ENCODE measurements around the gene PLA2G6.

PLA2G6 gene

DNA sequence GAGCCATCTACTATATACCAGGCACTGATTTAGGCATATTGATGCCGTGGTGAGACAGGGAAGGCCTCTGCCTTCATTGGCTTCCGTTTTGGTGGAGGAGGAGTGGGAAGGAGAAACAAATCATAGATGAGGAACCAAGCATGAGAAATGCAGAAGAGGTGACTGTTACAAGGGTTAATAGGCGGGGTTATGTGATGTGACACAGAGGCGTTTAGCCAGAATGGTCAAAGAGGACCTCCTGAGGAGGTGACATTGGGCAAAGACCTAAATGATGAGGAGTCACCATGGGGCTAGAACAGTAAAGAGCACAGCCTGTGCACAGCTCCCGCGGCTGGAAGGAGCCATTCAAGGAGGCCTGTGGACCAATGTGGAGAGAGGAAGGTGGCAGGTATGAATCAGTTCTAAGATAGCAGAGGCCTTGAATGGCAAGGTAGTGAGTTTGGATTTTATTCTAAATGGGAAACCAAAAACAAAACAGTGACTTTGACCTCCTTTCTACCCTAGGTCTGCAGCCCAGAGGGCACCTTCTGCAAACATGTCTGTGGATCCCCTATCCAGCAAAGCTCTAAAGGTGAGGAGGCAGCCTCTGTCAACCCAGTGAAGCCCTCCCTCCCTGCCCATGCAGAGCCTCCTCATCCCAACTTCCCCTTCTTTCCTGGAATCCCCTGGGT, 31.8 kb upstream of the PLA2G6 start:
- DNase-seq = no peak

DNA sequence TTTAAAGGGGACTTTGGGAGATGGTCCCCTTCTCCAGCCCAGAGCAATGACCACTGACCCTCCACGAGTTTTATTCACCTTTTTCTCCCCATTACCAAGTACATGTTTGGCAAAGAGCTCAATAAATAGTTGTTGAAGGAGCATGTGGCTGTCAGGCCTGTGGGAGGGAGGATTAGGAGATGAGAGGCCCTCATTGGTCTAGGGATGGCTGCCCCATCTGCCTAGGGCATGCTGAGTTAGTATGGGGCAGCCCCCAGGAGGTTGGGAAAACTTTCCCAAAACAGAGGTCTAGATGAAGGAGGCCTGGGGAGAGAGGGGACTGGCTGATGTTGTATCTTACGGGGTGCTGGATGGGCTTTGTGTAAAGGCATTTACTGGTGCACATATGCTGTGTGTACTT, 30.8 kb upstream of the PLA2G6 start:
- no peak for DNase-seq

DNA sequence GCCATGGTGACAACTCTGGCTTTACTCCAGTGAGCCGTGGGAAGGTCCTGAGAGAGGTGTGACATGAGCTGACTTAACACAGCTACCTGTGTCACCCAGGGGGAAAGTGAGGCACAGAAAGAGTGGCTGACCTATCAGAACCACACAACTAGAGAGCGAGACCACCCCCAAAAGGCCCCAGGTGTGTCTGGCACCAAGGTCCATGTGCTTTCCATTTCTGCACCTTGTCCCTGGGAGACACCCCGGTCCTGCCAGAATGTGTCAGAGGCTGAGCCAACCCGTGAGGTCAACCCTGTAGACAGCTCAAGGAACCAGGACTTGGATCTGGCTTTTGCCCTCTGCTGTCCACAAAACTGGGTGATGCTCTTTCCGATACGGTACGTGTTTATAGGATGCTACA, 29.9 kb upstream of the PLA2G6 start:
- no peak for DNase-seq

DNA sequence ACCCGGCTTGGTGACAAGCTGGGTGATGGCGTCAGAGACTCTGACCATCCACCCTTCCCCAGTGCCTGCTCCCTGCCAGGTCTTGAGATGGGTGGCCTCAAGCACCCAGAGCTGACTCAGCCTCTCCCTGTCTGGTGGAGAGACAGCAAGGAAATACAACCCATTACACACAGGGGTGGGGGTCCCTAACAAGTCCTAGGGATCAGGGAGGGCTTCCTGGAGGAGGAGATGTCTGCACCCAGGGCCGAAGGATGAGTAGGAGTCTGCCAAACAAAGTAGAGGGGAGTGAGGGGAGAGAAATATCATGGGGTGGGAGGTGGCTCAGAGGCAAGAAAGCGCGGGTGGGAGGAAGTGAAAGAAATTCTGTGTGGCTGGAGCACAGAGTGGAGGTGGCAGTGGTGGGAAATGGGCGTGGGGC, 26.9 kb upstream of the PLA2G6 start:
- no peak for DNase-seq

DNA sequence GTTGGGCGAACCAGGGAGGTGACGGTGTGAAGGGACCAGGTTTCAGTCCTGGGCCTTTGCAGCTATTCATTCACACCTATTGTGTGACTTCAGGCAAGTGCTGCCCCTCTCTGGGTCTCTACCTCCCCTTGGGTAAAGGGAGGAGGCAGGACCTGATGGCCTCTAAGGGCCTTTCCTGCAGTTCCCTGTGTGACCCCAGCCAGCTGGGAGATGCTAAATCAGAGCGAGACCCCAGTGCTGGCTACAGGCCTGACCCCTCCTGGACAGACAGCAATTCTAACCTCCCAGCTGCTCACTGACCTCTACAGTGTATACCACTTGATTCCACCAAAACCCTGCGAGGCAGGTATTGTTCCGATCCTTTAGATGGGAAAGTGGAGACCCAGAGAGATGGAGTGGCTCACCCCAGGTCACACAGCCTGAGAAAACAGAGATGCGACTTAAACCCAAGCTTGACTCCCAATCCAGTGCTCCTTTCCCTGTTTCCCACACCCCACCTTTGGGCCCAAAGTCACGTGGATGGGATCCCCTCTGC, 26.3 kb upstream of the PLA2G6 start:
- no peak for DNase-seq

DNA sequence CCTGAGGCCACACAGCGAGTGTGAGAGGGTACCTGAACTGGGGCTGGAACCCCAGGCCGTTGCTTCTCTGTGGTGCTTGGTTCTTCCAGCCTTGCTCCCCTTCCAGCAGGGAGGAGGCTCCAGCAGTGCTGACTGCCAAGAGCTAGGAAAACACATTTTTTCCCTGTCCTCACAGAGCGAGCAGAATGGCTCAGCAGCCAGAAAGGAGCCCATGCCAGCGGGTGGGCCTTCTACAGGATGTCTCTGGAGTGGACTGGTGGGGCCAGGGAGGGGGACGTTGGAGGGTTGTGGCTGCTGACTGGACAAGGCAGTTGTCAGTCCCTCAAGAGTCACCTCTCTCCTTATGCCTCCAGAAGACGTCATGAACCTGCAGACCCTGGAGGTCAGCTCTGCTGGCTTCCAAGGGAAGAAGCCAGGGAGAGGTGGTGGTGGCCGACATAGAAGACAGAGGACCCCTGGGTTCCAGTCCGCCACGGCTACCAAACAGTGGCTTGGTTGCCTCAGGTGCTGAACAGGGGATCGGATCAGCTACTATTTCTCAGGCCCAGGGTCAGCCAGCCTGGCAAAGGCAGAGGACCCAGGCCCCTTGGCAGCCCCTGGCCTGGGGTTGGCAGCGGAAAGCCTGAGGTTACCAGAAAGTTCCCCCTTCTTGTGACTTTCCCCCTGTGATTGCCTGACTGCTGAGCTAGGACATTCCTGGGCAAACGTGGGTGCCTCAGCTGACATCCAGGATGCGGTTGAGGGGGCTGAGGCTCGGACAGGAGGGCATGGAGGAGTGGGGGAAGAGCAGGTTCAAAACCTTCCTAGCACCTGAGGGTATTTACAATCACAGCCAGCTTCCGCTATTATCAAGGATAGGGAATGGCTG, 23.9 kb upstream of the PLA2G6 start:
- DNase-seq = peak; percentile 94

DNA sequence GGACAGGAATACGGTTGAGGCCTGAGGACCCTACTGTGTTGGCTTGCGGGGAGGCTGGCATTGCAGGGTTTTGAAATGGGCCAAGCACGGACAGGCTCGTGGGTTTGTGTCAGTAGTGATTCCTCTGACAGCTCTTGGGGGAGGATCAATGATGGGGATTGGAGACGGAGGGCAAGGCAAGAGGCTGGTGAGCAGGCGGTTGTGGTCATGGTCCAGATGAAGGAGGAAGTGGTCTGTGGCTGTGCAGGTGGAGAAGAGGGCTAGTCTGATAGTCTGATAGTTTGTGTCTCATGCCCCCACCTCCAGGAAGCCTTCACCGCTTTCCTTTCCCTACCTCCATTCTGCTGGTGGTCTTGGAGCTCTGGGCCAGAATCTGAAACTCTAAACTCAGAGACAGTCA, 23.2 kb upstream of the PLA2G6 start:
- DNase-seq = no peak

DNA sequence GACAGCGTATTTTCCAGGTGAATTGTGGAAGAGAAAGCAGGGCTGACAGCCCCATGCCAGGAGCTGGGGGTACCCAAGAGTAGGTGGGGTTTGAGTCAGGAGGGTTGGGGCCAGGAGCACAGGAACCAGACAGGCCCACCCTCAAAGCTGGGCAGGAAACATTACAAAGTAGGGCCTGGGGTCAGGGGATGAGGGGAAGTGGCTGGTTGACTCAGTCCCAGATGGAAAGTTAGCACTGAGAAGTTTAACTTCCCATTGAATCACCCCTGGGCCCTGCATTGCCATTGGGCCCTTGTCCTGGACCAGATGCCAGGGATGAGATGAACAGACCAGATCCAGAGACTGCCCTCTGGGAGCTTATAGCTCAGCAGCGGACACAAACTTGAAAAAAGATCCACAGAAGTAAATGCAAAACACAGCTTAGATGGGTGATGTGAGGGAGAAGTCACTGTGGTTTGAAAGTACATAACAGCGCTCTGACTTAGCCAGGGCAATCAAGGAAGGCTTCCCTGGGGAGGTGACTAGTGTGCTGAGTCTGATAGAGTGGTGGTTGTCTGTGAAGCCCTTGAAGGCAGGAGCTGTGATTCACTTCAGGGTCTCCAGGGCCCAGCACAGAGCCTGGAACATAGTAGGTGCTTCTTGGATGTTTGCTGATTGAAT, 22.4 kb upstream of the PLA2G6 start:
- DNase-seq = peak; percentile 32

DNA sequence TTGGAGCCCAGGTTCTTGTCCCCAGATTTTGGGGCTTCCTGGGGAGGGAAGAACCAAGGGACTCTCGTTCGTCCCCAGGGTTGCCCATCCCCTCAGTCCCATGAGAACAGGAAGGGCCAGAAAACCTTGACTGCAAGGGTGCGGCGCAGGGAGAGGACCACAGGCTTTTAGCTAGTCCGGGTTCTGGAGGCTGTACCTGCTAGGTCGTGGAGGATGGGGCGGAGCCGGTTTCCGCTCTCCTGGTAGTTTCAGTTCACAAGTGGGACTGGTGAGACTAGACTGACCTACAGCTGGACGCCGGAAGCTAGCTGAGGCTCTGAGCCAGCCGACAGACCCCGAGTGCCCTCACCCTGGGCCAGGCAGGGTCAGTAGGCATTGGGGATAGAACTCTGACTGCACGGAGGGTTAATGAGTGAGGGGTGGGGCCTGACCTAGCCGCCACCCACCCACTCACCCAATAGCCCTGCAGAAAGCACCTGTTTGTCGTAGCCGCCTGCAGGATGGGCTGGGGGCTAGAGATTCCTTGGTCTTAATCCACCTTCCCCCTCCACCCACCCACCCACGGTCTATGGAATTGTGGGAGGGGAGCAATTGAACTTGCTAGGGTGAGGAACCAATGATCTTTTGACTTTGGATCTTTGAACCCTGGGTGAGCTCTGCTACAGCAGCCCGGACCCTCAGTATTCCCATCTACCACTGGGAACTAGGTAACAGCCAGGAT, 21.6 kb upstream of the PLA2G6 start:
- DNase-seq = peak; percentile 59

DNA sequence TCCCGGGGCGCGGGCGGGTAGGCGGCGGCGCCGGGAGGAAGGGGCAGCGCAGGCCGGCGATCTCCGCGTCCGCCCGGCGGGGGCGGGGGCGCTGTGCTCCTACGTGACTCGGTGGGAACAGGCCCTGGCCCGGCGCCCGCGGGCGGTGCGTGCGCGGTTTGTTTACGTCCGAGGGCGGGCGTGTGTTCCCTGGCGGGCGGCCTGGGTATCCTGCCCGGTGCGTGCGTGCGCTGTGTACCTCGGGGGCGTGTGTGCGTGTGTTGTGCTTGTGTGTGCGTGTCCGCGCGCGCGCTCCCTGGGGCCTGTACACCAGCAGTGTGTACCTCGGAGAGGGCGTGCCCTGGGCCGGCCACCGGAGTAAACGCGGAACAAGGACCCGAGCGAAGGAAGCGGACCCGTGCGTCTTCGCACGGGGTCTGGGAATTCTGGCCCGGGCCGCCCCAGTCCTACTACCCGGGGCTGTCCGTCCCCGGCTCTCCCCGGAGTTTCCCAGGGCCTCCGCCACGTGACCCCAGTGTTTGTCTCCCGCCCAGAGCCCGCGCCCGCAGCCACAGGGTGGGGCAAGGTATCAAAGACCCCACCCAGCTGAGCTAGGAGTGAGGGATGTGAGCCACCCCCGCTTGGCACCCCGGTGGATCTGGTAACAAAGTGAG, 20.9 kb upstream of the PLA2G6 start:
- peak; percentile 88 for DNase-seq

DNA sequence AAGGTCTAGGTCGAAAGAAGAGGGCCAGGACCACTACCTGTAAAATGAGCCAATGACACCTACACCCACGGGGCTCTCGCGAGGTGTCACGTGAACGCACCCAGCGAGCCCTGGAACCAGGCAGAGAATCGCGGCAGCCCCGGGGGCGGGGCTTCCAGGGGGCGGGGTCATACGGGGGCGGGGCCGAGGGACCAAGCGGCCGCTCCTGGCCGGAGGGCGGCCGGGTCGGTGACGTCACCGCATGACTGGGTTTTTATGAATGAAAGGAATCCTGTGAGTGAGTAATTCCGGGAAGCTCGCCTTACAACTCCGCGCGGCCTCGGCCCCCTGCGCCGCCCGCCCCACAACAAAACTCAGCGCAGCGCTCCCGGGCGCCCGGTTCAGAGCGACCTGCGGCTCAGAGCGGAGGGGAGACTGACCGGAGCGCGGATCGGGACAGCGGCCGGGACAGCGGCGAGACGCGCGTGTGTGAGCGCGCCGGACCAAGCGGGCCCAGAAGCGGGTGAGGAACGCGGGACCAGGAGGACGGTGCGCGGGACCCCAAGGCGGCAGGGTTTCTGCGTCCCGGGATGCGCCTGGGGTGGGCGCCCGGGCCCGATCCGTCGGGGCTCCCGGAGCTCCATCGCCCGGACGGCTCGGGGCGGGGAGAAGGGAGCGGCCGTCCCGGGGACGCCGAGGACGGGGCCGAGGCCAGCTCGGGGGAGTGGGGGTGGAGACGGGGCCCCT, 20.2 kb upstream of the PLA2G6 start, which contains the start of gene MAFF:
TSS of gene MAFF (plus strand) at position 284 of the 726 bp plus-strand sequence. CDS start 11,860 bp downstream, outside the sequence.
- DNase-seq = peak; percentile 96

DNA sequence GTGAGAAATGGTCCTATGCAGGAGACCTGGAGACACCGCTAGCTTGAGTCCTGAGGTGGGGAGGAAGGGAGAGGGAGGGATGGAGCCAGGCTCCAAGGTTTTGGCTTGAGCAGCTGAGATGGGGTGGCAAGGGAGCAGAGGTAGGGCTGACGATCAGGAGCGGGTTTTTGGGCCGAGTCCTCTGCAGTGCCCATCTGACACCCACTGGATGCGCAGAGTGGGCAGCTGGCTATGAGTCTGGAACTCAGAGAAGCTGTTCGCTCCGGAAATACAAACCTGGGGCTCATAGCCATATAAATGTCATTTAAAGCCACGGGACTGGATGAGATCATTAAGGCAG, 19.7 kb upstream of the PLA2G6 start:
- no peak for DNase-seq

DNA sequence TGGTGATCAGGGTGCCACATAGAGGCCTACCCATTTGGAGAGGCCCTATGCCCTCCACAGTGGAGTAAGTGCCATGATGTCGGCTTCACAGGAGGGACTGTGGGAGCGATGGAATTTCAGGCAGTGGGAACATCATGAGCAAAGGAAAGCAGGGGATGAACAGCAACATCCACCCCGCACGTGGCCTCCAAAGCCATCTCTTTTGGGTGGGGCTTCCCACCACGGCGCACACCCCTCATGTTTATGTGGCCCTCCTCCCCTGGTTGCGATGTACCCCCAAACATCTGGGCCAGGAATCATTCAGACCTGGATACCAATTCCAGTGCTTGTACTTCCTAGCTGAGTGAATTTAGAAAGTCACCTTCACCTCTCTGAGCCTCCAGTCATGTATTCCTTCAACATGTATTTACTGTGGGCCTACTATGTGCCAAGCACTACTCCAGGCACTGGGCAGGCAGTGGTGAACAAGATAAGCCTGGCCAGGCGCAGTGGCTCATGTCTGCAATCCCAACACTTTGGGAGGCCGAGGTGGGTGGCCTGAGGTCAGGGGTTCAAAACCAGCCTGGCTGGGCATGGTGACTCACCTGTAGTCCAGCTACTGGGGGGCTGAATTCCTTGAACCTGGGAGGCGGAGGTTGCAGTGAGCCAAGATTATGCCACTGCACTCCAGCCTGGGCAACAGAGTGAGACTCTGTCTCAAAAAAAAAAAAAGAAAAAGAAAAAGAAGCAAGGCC, 18.4 kb upstream of the PLA2G6 start:
- no peak for DNase-seq

DNA sequence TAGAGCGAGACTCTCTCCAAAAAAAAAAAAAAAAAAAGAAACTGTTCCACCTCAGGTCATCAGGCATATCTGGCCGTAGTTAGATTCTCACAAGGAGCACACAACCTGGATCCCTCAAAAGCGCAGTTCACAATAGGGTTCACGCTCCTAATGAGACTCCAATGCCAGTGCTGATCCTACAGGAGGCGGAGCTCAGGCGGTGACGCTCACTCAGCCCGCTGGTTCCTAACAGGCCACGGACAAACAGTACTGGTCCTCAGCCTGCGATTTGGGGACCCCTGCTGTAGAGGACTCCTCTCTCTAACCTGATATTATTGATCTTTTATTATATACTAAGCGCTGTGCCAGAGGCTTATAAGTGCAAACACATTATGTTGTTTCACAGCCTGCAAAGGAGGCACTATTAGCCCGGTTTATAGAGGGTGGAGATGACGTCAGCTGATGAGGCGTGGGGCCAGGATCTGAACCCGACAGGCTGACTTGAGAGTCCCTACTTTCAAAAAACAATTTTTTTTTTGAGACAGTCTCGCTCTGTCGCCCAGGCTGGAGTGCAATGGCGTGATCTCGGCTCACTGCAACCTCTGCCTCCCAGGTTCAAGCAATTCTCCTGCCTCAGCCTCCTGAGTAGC, 15.3 kb upstream of the PLA2G6 start:
- no peak for DNase-seq

DNA sequence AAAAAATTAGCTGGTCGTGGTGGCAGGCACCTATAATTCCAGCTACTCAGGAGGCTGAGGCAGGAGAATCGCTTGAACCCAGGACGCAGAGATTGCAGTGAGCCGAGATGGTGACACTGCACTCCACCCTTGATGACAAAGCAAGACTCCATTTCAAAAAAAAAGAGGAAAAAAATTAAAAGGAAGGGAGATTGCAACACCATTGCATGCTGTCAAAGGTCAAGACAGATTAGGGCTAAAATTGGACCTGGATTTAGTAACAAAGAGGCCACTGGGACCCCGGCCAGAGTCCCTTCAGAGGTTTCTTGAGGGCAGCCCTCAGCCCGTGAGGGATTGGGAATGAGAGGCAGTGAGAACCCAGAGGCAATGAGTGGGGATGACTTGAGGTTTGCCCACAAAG, 11.9 kb upstream of the PLA2G6 start:
- no peak for DNase-seq

DNA sequence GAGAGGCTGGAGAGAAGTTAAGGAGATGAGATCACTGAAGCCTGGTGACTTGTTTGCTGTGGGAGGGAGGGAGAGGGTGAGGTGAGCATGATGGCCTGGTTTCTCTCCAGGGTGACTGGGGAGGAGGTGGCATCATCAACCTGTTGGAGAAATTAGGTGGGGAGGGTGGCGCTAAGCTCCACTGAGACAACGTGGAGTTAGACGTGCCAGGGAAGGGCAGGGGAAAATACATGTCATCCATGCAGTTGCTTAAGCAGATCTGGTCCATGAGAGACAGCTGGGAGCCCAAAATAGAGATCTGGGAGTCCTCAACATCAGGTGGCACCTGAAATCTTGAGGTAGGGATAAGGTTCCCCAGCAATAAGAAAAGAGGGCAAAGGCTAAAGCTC, 10.8 kb upstream of the PLA2G6 start:
- no peak for DNase-seq

DNA sequence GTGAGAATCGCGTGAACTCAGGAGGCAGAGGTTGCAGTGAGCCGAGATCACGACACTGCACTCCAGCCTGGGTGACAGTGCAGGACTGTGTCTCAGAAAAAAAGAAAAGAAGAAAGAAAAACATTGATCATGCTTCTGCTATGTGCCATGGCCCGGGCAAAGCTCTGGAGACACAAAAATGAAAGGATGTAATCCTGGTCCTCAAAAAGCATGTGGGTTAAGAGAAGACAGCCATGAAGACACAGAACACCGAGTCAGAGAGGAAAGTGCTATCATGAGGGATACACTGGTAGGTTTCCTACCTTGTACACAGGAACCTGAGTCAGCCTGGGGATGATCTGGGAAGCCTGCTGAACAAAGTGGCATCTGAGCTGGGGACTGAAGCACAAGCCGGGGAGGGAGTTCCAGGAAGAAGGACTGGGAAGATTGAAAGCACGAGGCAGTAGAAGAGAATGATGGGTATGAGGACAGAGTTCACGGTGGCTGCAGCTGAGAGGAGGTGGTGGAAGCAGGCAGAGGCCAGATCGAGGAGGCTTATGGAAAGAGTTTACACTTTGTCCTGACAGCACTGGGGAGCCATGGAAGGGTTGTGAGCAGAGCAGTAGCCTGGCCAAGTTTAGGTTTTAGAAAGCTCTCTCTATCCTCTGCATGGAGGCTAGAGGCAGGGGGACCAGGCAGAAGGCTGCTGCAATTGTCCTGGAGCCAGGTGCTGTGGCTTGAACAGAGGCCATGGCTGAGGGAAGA, 10.3 kb upstream of the PLA2G6 start:
- DNase-seq = no peak

DNA sequence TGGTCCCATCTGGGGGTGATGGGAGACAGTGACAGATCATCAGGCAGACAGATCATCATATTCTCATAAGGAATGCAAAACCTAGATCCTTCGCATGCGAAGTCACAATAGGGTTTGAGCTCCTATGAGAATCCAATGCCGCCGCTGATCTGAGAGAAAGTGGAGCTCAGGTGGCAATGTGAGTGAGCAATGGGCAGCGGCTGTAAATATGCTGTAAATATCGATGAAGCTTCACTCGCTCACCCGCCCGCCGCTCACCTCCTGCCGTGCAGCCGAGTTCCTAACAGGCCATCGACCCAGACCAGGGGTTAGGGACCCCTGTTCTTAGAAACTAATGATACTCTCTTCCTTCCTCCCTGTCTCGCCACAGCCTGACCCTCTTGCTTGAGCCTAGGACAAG, 9.4 kb upstream of the PLA2G6 start:
- DNase-seq = no peak

DNA sequence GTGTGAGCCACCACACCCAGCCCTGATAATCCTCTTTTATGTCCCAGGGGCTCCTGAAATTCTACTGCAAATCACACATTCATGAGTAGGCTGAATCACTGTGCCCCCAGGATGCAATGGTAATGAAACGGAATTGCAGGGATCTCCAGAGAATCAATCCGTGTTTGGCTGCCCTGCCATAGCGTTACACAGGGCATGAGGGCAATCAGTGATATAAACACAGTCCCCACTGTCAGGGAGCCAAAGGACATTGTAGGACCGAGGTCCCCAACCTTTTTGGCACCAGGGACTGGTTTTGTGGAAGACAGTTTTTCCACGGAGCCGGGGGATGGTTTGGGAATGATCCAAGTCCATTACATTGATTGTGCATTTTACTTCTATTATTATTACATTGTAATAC, 9.0 kb upstream of the PLA2G6 start:
- no peak for DNase-seq

DNA sequence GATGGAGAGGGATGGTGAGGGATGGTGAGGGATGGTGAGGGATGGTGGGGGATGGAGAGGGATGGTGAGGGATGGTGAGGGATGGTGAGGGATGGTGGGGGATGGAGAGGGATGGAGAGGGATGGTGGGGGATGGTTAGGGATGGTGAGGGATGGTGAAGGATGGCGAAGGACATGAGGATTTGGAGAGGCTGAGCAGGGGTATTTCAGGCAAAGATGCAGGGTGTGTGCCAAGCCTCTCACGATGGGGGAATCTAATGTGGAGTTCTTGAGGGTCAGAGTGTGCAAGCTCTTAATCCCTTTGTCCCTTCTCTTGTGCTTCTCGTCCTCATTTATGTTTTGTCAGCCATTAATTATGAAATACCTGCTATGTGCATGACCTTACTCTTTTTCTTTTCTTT, 7.5 kb upstream of the PLA2G6 start:
- DNase-seq = no peak
